NCI-H187 treated with DMSO at 0.1 percent for 48 hours (cell line): ENCODE measurements around the gene OR14I1.

ENCODE experiments used
- DNase-seq: peaks from one replicate; lab custom pipeline; 2025; lab: John Stamatoyannopoulos, UW

The OR14I1 gene

GRCh38 chr1:248702714-248703113, at the start of gene OR14I1:
OR14I1 (minus strand) TSS chr1:248702766.
- DNase-seq, result no peak

GRCh38 chr1:248751635-248752034, 49.1 kb upstream of the OR14I1 start:
- DNase-seq, result no peak

GRCh38 chr1:248751142-248751541, 48.6 kb upstream of the OR14I1 start:
- no peak for DNase-seq

- DNase-seq, result no peak
These were observed 47.9 kb upstream of the OR14I1 start for GRCh38 chr1:248750496-248750895.

- no peak for DNase-seq
These were observed 45.6 kb upstream of the OR14I1 start for GRCh38 chr1:248748211-248748610.

- no peak for DNase-seq
These were observed 38.3 kb upstream of the OR14I1 start for GRCh38 chr1:248740876-248741275.

- no peak for DNase-seq
These were observed 37.1 kb upstream of the OR14I1 start for GRCh38 chr1:248739572-248740205.

GRCh38 chr1:248737457-248737856, 34.9 kb upstream of the OR14I1 start:
- DNase-seq, result no peak

GRCh38 chr1:248736977-248737376, 34.4 kb upstream of the OR14I1 start:
- DNase-seq, result no peak

- DNase-seq, result no peak
These were observed 31.0 kb upstream of the OR14I1 start for GRCh38 chr1:248733566-248733965.

- DNase-seq, result no peak
These were observed 28.2 kb upstream of the OR14I1 start for GRCh38 chr1:248730507-248731335.

GRCh38 chr1:248714248-248714647, 11.7 kb upstream of the OR14I1 start:
- DNase-seq, result no peak

- no peak for DNase-seq
These were observed 7.8 kb upstream of the OR14I1 start for GRCh38 chr1:248710305-248710900.

GRCh38 chr1:248704606-248705005, 2.0 kb upstream of the OR14I1 start:
- DNase-seq, result no peak

- no peak for DNase-seq
These were observed 1.1 kb upstream of the OR14I1 start for GRCh38 chr1:248703674-248704073.

- no peak for DNase-seq
These were observed 3.5 kb downstream of the OR14I1 start for GRCh38 chr1:248699099-248699498.

GRCh38 chr1:248697907-248698306, 4.7 kb downstream of the OR14I1 start:
- no peak for DNase-seq

- no peak for DNase-seq
These were observed 5.8 kb downstream of the OR14I1 start for GRCh38 chr1:248696774-248697173.

- DNase-seq, result no peak
These were observed 6.3 kb downstream of the OR14I1 start for GRCh38 chr1:248696261-248696660.

- DNase-seq, result no peak
These were observed 7.0 kb downstream of the OR14I1 start for GRCh38 chr1:248695451-248696132.

GRCh38 chr1:248691567-248692155, 10.9 kb downstream of the OR14I1 start:
- DNase-seq, result no peak
